Measurements from ENCODE around the gene ARHGAP25.

The ARHGAP25 gene

DNA sequence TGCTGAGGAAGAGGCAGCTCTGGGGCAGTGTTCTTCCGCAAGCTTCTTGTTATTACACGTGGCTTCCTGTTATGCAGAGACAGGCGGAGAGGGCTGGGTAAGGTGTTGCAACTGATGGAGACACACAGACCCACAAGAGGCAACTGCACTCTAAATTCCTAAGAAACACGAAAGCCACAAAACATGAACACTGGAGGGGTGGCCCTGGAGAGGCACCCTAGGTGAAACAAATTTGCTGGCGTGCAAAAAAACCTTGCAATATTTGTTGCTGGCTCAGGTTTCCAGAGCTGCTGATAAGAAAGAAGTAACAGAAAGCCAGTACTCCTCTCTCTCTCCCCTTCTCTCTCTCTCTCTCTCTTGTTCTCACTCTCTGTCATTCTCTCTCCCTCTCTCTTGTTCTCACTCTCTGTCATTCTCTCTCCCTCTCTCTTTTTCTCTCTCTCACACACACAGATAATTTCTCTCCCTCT lies 31.8 kb downstream of the ARHGAP25 start:
- no peak for DNase-seq (ENCODE audit: low spot score)

DNA sequence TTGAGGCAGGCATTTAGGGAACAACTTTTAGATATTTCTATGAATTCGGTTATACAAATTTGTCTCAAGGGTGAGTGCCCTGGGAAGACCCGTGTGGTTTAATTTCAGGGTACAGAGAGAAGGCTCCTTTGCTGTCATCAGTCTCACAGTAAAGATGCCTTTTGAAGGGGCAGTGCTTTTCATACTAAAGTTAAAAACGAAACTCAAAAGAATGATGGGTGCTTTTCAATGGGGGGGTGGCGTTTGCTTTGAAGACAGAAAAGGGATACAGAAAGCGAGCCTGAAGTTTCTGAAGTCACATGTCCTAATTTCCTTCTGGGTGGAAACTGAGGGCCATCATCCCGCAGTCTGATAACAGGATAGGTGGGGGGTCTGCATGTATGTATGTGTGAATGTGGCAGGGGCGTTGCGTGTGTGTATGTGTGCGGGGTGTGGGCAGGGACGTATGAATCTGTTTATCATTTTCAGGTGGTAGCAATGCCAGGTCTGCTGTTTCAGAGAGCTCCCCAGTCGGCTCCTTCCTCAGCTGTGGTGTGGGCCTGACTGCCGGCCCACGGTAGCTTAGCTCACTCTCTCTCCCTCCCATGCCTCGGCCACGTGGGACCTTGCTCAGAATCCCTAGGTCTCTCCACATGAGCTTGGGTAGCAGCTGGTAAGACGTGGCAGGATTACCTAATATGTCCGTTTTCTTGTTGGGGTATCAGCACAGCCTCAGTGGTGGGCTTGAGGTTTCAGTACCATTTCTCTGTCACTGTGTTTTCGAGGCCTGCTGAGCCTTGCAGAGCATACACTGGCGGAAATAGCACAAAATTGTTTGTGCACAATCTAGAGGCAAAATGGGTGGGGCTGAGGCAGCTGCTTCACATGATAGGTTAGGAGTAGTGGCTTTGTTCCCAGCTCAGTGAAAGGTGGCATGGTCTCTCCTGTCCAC lies 32.7 kb downstream of the ARHGAP25 start:
- no peak for DNase-seq (ENCODE audit: low spot score)

DNA sequence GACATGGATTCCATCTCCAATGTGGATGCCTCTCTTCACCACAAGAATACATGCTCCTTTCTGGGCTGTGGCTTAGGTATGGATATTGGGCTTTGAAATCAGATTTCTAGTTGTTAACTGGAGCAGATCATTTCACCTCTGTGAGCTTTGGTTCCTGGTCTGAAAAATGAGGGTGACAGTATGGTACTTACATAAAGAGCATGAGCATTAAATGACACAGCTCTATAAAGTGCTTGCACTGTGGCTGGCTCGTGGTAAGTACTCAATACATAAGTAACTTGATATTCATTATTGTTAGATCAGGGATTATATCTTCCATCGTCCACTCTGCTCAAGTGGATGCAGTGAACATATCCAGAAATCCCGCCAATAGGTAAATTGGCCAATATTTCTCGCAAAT lies 33.4 kb downstream of the ARHGAP25 start:
- no peak for DNase-seq (ENCODE audit: low spot score)

DNA sequence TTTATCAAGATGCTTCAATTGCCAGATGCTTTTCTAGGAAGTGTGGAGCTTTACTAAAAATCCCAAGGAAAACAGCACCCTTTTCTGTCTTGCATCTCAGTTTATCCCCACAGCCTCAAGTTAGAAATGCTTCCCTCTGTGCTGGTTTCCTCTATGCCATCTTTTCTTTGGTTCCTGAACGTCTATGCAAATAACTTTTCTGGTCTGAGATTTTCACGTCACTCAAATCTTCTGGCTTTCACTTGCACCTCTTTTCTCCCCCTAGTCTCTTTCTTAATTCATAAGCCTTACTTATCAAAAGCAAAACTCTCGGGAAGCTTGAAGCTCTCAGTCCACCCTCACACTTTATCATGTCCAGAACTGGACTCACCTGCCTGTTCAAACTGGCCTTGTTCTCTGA lies 33.9 kb downstream of the ARHGAP25 start:
- DNase-seq (ENCODE audit: low spot score): no peak

DNA sequence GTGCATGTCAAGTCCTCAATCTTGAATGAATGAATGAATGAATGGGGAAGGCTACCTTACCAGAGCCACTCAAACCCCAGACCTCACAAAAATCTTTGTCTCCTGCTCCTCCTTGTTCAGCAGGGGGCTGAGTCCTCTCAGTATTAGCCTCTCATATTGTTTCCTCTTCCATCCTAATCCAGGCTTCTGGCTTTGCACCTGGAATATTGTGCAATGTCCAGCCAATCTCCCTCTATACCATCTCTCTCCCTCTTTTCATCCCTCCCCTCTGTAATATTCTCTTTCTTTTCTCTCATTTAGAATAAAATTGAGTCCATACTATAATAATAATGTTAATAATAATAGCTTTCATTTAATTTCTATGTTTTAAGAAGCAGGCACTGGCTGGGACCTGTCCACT lies 34.3 kb downstream of the ARHGAP25 start:
- no peak for DNase-seq (ENCODE audit: low spot score)

DNA sequence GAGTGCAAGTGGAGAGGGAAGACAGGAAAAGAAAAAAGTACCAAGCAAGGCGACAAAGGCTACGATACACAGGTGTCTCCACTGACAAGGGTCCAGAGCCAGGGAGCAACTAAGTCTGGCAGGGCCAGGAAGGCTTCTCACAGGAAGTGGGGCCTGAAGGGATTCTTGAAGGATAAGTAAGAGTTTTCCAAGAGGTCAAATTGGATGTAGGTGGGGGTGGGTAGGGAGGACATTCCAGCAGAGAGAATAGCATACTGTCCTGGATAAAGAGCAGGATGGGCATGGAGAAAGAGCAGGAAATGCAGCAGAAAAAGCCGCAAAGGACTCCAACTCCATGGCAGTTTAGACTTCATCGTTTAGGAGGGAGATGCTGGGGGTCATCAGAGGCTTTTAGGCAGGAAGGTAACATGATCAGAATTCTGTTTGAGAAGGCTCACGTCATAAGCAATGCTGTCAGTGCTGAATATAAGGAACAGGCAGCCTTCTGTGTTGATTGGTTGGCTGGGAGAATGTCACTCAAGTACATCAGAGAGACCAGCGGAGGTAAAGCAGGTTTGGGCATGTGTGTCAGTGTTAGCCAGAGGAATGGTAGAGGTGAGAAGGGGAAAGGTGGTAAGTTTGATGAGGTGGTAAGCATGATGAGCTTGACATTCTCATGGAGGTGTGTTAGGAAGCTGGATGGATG lies 35.1 kb downstream of the ARHGAP25 start:
- no peak for DNase-seq (ENCODE audit: low spot score)

DNA sequence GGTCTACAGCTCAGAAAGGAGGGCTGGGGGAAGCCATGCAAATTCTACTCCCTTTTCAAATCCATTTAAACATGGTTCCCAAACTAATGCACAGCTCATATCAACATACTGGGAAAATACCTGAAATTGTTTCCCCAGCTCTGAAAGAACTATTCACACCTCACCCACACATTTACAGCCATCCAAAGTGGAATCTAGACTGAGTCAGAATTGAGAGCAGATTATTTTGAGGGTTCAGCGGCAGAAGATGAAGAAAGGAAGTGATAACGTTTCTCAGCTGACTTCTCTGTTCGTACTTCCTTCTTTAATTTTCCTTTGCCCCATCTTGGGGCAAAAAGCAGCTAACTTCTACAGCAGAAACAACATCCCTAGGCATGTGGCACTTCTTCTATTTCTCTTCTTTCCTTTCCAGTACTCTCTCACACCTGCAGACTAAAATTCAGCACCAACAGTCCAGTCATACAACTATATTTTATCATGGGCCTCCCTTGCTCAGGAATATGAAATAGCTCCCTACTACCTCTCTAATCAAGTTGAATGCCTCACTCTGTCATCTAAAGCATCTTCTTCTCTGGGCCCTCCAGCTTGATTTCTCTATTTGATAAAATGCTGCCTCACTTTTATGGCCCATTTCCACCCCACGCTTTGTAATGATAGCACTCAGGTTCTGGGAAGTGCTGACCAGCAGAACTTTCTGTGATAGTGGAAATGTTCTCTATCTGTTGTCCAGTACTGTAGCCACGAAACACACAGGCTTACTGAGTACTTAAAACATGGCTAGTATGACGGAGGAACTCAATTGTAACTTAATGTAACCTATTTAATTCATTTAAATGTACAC lies 35.9 kb downstream of the ARHGAP25 start:
- DNase-seq (ENCODE audit: low spot score): no peak

DNA sequence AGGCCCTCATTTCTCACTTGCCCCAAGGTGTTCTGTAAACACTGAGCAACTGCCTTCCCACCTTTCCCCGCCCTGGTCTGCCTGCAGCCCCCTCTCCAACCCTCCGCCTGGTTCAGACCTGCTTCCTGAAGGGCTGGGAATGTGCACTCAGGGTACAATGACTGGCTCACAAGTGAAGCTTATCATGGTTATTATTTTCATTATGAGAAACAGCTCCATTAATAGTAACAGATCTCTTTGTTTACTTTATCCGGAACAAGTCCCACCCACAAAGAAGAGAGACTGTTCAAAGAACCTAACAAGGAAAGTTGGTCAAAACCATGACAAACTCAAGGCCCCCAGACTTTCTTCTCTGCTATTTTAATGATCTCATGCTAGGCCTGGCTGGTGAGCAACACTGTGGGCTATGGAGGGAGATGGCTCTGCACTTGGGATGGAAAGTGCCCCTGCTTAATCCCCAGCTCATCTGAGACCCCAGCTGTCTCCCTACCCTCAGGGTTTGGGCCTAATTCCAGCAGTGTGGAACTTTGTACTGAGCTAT lies 36.7 kb downstream of the ARHGAP25 start:
- DNase-seq (ENCODE audit: low spot score): no peak

DNA sequence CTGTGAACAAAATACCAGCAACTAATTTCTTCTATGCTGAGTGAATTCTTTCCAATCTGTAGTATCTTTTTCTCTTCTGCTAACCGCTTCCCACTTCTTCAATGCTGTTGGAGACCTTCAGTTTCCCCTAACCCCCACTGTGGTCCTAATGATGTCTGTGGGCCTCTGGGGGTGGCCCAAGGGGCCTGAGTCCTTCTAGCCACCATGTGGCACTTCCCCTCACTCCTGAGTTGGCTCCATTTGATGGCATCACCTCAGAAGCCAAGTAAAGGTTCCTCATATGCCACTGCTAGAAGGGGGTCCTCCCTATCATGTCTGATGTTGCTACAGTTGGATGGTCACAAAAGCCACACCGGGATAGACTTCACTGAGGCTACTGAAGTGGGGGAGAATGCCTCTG lies 37.5 kb downstream of the ARHGAP25 start:
- no peak for DNase-seq (ENCODE audit: low spot score)

DNA sequence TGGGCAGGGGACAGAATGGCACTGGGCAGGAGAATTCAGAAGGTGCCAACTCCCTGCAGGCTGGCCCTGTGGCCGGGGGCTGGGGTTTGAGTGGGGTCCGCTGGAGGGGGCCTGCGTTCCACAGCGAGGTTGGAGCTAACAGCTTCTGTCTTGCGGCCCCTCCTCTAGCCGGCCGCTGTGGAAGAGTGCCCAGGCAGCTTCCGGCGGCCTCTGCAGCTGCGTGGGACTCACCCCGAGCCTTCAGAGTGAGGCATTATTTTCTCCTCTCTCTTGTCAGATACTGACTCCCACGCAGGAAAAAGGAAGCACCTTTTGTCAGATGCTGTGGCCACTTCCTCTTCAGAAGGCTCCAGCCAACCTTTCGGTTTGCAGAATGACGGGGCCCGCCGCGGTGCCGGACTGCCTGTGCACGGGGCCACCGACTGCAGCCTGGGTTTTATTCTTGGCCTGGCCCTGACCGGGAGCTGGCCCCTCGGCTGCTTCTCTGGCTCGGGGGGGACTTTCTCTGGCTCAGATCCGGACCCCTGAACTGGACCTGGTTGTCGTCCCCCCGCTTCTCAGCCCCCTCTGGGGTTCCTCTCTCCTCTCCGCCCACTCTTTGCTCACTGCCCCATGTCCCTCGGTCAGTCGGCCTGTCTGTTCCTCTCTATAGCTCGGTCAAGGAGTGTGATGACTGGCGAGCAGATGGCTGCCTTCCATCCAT lies 40.1 kb downstream of the ARHGAP25 start:
- DNase-seq (ENCODE audit: low spot score): no peak

DNA sequence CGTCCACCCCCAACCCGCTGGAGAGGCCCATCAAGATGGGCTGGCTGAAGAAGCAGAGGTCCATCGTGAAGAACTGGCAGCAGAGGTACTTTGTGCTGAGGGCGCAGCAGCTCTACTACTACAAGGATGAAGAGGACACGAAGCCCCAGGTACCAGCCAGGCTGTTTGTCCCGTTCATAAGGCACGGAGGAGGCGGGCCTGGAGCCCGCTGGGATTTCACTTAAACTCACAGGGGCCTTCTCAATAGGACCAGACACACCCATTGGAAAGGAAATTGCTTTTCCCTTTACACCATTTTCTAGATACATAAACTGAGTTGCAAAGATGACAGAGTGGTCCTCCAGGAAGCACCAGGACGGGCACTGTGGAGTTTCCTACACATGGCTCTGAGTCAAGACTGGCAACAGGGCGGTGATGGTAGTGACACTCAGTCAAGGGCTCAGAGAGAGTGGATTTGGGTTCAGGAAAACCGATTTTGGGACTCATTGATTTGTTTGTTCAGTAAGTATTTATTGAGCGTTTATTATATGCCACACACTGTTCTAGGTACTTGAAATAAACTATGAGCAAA lies 40.7 kb downstream of the ARHGAP25 start:
- no peak for DNase-seq (ENCODE audit: low spot score)

DNA sequence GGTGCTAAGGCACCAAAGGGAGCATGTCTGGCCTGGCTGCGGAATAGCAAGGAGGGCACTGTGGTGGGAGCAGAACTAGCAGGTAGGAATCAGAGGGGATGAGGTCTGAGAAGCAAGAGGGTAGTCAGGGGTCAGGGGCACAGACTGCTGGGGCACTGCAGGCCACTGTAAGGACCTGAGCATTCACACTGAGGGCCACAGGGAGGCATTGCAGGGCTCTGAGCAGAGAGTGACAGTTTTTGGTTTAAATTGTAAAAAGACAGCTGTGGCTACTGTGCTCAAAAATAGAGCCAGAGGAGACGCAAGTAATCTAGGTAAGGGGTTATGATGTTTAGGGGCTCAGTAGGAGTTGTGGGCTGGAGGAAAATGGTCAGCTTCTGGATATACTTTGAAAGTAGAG lies 41.5 kb downstream of the ARHGAP25 start:
- no peak for DNase-seq (ENCODE audit: low spot score)

DNA sequence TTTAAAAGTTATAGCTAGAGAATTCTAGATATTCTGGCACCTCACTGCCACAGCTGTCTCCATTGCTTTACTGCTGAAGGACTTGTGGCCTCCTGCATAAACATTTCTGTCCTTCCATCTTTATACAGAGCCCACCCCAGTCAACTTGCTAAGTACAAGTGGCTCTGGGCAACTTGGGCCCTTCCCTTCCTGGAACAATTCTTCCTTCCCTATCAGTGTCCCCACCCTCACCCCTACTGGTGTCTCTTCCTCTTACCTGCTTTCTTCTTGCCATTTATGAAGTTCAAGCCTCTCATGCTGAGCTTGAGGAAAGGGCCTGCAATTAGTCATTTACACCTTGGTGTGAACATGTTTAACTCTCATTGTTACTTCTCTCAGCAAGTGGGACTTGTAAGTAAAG lies 45.0 kb downstream of the ARHGAP25 start:
- DNase-seq (ENCODE audit: low spot score): no peak

DNA sequence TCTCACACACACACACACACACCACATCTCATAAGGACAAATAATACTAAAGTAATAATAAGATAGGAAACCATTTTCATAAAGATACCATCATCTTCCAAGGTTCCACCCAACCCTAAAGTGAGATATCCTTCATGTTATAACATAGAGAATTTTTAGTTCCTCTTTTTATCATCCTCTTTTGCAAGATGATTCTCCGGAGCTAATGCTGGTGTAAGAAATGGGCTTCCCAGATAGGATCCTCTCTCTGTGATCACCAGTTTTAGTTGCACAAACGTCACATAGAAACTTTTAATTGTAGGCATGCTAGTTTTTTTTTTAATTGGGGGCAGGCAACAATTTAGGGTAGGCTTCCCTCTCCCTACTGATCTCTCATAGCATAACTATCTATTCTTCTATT lies 49.6 kb downstream of the ARHGAP25 start:
- DNase-seq (ENCODE audit: low spot score): no peak

DNA sequence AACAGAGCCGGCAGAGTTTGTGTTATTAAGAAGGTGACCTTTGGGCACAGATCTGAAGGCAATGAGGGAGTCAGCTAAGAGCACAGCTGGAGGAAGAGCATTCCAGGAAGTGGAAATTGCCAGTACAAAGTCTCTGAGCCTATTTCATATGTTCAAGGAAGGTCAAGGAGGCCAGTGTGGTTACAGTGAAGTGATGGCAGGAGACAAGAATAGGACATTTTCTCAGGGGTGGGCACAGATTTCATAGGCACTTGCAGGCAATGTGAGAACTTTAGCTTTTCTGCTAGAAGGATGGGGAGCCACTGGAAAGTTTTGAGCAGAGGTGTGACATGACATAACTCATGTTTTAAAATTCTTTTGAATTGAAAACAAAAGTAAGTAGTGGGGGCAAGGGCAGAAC lies 50.3 kb downstream of the ARHGAP25 start:
- DNase-seq (ENCODE audit: low spot score): no peak

DNA sequence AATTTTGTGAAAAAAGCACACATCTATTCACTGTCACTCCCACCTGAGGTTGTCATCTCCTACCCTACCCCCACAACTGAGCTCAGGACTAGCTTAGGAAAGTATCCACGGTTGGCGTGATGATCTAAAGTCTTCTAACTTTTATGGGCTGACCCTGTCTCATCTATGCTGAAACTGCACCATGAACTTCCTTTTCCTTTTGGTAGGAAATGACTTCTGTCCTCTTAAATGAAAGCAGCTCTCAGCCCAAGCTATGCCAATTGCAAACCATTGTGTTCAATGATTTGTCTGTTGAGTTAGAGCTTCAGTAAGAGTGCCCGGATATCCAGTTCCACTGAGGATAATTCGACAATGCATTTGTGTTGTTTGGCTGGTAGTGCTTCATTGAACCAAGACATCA lies 52.7 kb downstream of the ARHGAP25 start:
- DNase-seq (ENCODE audit: low spot score): no peak

DNA sequence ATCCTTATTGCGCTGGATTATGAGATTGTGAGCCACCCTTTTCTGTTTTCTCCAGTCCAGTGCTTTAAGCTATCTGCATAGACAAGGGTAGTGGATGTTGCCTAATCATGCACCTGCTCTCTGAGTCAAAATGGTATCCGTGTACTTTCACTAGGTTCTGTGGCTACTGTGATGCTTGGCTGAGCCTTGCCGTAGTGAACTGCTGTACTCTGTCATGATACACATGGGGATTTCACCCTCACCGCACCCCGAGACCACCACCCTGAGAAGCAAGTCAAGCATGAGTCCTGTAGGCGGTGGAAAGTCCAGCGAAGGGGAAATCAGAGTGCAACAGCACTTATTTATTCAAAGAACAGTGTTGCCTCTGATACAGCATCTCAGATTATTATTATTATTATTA lies 55.0 kb downstream of the ARHGAP25 start:
- no peak for DNase-seq (ENCODE audit: low spot score)

DNA sequence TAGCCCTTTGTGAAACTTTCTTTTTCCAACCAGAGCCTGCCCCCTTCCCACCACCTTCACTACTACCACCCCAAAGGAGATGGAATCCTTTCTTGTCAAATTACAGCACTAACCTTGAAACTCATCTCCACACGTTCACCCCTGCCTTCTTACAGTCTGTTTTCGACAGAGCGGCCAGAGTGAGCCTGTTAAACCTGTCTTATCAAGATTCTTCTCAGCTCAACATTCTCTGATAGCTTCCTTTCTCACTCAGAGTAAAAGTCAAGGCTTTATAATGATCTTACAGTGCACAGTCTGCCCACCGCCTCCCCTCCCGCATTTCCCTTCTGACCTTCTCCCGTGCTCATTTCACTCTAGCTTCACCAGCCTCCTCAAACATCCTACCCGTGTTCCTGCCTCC lies 56.0 kb downstream of the ARHGAP25 start:
- no peak for DNase-seq (ENCODE audit: low spot score)

DNA sequence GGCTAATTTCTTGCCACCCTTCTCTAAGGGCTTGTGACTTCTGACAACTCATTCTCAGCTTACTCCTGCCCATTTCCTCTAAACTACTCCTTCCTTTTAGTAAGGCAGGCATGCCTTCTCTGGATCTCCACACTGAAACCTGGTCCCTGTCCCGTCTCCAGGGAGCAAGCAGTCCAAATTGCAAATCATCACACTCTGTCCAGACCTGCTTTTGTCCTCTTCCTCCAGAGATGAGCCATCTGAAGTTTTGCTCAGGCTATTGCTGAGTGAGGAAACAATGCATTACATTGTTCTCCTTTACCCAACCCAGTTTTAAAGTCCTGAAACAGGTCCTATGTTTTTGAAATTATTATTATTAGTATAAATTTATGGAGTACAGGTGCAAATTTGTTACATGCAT lies 57.3 kb downstream of the ARHGAP25 start:
- no peak for DNase-seq (ENCODE audit: low spot score)

DNA sequence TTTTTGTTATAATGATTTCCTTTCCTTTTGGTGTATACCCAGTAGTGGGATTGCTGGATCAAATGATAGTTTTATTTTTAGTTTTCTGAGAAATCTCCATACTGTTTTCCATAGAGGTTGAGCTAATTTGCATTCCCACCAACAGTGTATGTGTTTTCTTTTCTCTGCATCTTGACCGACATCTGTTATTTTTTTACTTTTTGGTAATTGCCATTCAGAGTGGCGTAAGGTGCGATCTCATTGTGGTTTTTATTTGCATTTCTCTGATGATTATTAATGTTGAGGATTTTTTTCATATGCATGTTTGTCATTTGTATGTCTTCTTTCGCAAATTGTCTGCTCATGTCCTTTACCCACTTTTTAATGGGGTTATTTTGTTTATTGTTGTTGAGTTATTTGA lies 58.1 kb downstream of the ARHGAP25 start:
- no peak for DNase-seq (ENCODE audit: low spot score)

DNA sequence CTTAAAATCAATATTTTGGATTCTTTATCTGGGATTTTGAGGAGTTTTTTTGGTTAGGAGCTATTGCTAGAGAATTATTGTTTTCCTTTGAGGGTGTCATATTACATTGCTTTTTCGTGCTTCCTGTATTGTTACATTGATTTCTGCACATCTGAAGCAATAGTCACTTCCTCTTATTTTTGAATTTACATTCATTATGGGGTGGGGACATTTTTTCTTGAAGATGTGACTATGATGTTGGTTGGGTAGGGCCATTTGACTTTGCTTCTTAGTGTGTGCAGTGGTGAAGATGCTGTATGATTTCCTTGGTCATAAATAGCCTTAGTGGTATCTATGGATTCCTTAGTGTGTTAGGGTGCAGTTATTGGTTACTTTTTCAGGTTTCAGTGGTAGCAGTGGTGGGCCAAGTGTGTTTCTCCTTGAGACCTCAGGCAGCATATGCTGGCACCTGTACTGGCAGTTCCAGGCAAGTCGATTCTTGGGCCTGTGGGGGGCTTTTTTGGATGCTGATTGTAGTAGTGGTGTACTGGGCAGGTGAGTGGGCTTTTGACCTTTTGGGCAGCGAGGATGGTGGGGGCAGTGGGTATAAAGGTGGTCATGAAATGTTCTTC lies 61.8 kb downstream of the ARHGAP25 start:
- no peak for DNase-seq (ENCODE audit: low spot score)

Measured in left forelimb (tissue), 1 donor.